Measurements from ENCODE around the gene ABHD17A. TPM values are rescaled to one million over a fixed set of nuclear protein-coding genes. Genes with fewer than 3 reads are reported as not detected.

ABHD17A gene
- total and polyA plus RNA-seq, 9 of the 15 experiments (the other 6 are each of a cell fraction or from before 2014, with no cell fraction given): 0.04 to 135 (median 21.8) TPM; not detected in 1

DNA sequence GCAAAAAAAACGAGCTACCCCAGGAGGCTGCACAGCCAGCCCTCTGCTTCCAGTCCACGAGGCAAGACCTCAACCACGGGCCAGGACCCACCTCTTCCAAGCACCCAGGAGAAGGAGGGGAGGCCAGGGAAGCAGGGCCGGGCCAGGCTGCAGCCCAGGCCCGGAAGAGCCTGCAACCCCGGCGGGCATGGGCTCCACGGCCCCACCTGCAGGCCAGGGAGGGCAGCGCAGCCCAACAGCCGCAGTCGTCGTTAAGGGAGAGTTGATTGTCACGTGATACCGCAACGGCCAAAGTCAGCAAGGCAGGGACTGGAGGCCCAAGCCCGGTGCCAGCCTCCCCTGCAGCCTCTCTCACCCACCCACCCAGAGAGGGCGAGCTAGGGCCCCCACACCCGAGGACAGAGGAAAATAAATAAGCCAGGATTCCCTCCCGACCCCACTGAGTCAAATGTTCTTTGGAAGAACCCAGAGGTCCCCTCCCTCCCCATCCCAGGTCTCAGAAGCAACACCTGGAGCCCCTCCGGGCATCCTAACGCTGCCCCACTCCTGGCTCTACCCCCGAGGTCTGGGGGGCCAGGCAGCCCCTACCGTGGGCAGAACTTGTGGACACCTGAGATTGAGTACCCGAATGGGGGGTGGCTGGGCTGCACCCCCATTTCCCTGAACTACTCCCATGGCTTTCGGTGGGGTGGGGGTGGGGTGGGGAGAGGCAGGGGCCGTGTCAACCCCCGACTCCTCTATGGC is 31.8 kb downstream of the ABHD17A start (continued):
- no peak for TF ChIP-seq HEY1 (CRISPR knock-in tag; IDR thresholded peaks at IDR 0.05; ENCODE audit: borderline replicate concordance)
- TF ChIP-seq, protein P1, sequence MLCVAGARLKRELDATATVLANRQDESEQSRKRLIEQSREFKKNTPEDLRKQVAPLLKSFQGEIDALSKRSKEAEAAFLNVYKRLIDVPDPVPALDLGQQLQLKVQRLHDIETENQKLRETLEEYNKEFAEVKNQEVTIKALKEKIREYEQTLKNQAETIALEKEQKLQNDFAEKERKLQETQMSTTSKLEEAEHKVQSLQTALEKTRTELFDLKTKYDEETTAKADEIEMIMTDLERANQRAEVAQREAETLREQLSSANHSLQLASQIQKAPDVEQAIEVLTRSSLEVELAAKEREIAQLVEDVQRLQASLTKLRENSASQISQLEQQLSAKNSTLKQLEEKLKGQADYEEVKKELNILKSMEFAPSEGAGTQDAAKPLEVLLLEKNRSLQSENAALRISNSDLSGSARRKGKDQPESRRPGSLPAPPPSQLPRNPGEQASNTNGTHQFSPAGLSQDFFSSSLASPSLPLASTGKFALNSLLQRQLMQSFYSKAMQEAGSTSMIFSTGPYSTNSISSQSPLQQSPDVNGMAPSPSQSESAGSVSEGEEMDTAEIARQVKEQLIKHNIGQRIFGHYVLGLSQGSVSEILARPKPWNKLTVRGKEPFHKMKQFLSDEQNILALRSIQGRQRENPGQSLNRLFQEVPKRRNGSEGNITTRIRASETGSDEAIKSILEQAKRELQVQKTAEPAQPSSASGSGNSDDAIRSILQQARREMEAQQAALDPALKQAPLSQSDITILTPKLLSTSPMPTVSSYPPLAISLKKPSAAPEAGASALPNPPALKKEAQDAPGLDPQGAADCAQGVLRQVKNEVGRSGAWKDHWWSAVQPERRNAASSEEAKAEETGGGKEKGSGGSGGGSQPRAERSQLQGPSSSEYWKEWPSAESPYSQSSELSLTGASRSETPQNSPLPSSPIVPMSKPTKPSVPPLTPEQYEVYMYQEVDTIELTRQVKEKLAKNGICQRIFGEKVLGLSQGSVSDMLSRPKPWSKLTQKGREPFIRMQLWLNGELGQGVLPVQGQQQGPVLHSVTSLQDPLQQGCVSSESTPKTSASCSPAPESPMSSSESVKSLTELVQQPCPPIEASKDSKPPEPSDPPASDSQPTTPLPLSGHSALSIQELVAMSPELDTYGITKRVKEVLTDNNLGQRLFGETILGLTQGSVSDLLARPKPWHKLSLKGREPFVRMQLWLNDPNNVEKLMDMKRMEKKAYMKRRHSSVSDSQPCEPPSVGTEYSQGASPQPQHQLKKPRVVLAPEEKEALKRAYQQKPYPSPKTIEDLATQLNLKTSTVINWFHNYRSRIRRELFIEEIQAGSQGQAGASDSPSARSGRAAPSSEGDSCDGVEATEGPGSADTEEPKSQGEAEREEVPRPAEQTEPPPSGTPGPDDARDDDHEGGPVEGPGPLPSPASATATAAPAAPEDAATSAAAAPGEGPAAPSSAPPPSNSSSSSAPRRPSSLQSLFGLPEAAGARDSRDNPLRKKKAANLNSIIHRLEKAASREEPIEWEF (CRISPR knock-in tag; IDR thresholded peaks at IDR 0.05): no peak
- peak; percentile 74 for TF ChIP-seq NBN (IDR thresholded peaks at IDR 0.05; ENCODE audit: low read depth)
- no peak for TF ChIP-seq TEAD2 (tag; IDR thresholded peaks at IDR 0.05)
- peak in 1 of 2 experiments; percentile 49; a peak in 1 of 4 replicates for TF ChIP-seq SIN3A (IDR thresholded peaks at IDR 0.05; ENCODE audit: borderline replicate concordance in 2 of 2, control insufficient read depth in 1 of 2, low read depth in 2 of 2, low read length in 2 of 2)
- TF ChIP-seq ZNF79 (CRISPR knock-in tag; IDR thresholded peaks at IDR 0.05; ENCODE audit: low read depth): 0 out of 2 replicates have a peak, but pooled peaks have one; percentile 23
- TF ChIP-seq CBX3 (IDR thresholded peaks at IDR 0.05; ENCODE audit: borderline replicate concordance in 1 of 2, low read length in 2 of 2): peak in 1 of 2 experiments; percentile 71; a peak in 1 of 3 replicates
- TF ChIP-seq, protein P2, sequence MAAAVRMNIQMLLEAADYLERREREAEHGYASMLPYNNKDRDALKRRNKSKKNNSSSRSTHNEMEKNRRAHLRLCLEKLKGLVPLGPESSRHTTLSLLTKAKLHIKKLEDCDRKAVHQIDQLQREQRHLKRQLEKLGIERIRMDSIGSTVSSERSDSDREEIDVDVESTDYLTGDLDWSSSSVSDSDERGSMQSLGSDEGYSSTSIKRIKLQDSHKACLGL (CRISPR knock-in tag; IDR thresholded peaks at IDR 0.05; ENCODE audit: borderline replicate concordance, poor library complexity, severe bottlenecking): no peak
- peak; percentile 65; the same call in 1 of the 2 replicates for TF ChIP-seq NR2C1 (IDR thresholded peaks at IDR 0.05)
- TF ChIP-seq NR2C1 (tag; IDR thresholded peaks at IDR 0.05): no peak
- no peak for TF ChIP-seq ZNF282 (CRISPR knock-in tag; IDR thresholded peaks at IDR 0.05)
- peak; percentile 70 for TF ChIP-seq FIP1L1 (IDR thresholded peaks at IDR 0.05; ENCODE audit: low read depth, low read length, poor library complexity, severe bottlenecking)
- no peak for TF ChIP-seq SRSF1 (IDR thresholded peaks at IDR 0.05; ENCODE audit: low read depth, low read length)
- no peak for TF ChIP-seq ZNF764 (CRISPR knock-in tag; IDR thresholded peaks at IDR 0.05; ENCODE audit: low read depth)
- TF ChIP-seq ZBTB17 (CRISPR knock-in tag; IDR thresholded peaks at IDR 0.05): peak; percentile 66; the same call in 1 of the 2 replicates
- peak; percentile 18 for TF ChIP-seq TBP (optimal IDR thresholded peaks at IDR 0.05; ENCODE audit: low read depth, low read length)
- TF ChIP-seq, protein P3, sequence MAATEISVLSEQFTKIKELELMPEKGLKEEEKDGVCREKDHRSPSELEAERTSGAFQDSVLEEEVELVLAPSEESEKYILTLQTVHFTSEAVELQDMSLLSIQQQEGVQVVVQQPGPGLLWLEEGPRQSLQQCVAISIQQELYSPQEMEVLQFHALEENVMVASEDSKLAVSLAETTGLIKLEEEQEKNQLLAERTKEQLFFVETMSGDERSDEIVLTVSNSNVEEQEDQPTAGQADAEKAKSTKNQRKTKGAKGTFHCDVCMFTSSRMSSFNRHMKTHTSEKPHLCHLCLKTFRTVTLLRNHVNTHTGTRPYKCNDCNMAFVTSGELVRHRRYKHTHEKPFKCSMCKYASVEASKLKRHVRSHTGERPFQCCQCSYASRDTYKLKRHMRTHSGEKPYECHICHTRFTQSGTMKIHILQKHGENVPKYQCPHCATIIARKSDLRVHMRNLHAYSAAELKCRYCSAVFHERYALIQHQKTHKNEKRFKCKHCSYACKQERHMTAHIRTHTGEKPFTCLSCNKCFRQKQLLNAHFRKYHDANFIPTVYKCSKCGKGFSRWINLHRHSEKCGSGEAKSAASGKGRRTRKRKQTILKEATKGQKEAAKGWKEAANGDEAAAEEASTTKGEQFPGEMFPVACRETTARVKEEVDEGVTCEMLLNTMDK (IDR thresholded peaks at IDR 0.05; ENCODE audit: borderline replicate concordance, insufficient read depth, low read depth, low read length, poor library complexity, severe bottlenecking): peak; percentile 45
- no peak for TF ChIP-seq ZNF586 (CRISPR knock-in tag; conservative IDR thresholded peaks at IDR 0.05)
- TF ChIP-seq ATF1 (CRISPR knock-in tag; IDR thresholded peaks at IDR 0.05): no peak
- TF ChIP-seq ATF1 (tag; IDR thresholded peaks at IDR 0.05): peak; percentile 24; the same call in 1 of the 2 replicates

Data from K562 (cell line).